ENCODE measurements around the gene LRP1.

DNA sequence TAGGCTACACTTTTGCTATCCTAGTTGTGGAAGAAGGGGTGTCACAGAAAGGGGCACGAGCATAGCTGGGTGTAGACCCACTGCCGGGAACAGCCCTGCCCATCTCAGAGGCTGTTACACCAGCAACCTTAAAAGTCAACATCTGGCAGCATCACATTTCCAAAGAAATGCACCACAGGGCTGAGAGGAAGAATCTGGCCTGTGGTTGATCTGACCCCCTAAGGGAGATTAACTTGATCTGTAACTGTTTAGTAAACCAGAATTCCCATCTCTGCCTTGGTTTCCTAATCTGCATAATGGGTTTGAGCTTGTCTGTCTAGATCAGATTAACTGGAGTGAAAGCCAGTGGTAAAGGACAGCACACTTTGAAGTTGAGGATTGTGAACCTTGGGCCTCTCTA, 17.8 kb downstream of the LRP1 start:
- TF ChIP-seq CTCF (IDR thresholded peaks at IDR 0.05; ENCODE audit: low read depth, low read length, poor library complexity, severe bottlenecking) (no peak), EZH2phosphoT487 (IDR thresholded peaks at IDR 0.05; ENCODE audit: borderline replicate concordance, low read length) (no peak)

Measured in DOHH2 (cell line).